ENCODE data around the gene YLPM1. TPM values are rescaled to one million over a fixed set of nuclear protein-coding genes. Genes with fewer than 3 reads are reported as not detected.

Gene YLPM1
- total and polyA plus RNA-seq, 2 donors (not counting 3 experiments of a cell fraction or from before 2014, with no cell fraction given), result 14.9 to 85.7 TPM

GRCh38 chr14:74848768-74849167 is 85.7 kb downstream of the YLPM1 start:
- Histone ChIP-seq H3K4me2 (ENCODE audit: insufficient read depth, low read length) (no peak overlapping the region), H2AFZ (ENCODE audit: low read depth, low read length) (no peak overlapping the region), H3K9me3 (replicated peaks; ENCODE audit: control insufficient read depth, insufficient read depth, low read length) (no peaks in the 10 kb centered on the region), H3K27ac (ENCODE audit: insufficient read depth, low read depth, low read length) (no peak overlapping the region), H3K4me3 (replicated peaks in 1 of 3; ENCODE audit: insufficient read depth in 1 of 3, low read depth in 1 of 3, low read length in 3 of 3) (no peak overlapping the region), H3K4me1 (ENCODE audit: control insufficient read depth, extremely low read depth, insufficient read depth, low read length) (no peaks in the 10 kb centered on the region), H3K9me1 (replicated peaks; ENCODE audit: control insufficient read depth, extremely low read depth, insufficient read depth, low read length) (no peaks in the 10 kb centered on the region), H3K9ac (replicated peaks; ENCODE audit: extremely low read depth, insufficient read depth, low read length) (no peak overlapping the region), H3K79me2 (ENCODE audit: control insufficient read depth, insufficient read depth, low read length) (no peaks in the 10 kb centered on the region), H3K36me3 (ENCODE audit: control insufficient read depth in 2 of 2, extremely low read depth in 1 of 2, insufficient read depth in 2 of 2, low read length in 2 of 2) (no peaks in the 10 kb centered on the region), H3K27me3 (ENCODE audit: control insufficient read depth in 2 of 2, insufficient read depth in 2 of 2, low read length in 2 of 2) (no peaks in the 10 kb centered on the region), H4K20me1 (replicated peaks; ENCODE audit: control insufficient read depth, extremely low read depth, insufficient read depth, low read length) (no peaks in the 10 kb centered on the region)
- DNase-seq (ENCODE audit: low read depth, low spot score), result no peak
- no peak for TF ChIP-seq FOS (IDR thresholded peaks at IDR 0.05; ENCODE audit: borderline replicate concordance, insufficient read depth, low read length)
- TF ChIP-seq EZH2 (IDR thresholded peaks at IDR 0.05; ENCODE audit: borderline replicate concordance, low read depth, low read length, severe bottlenecking), result no peak
- no peak for TF ChIP-seq MAX (IDR thresholded peaks at IDR 0.05; ENCODE audit: insufficient read depth, insufficient read length)
- no peak for TF ChIP-seq POLR2AphosphoS5 (IDR thresholded peaks at IDR 0.05; ENCODE audit: insufficient read depth, low read depth, low read length)
- no peak for TF ChIP-seq MYC (IDR thresholded peaks at IDR 0.05; ENCODE audit: low read depth, low read length)
- no peak for TF ChIP-seq GATA2 (IDR thresholded peaks at IDR 0.05; ENCODE audit: insufficient read depth, insufficient read length, low read depth, low read length)
- TF ChIP-seq CTCF (IDR thresholded peaks at IDR 0.05; ENCODE audit: extremely low read depth in 1 of 2, insufficient read depth in 1 of 2, low read depth in 1 of 2, low read length in 2 of 2), result no peak
- TF ChIP-seq POLR2A (IDR thresholded peaks at IDR 0.05; ENCODE audit: low read depth, low read length), result no peak
- no peak for TF ChIP-seq JUN (IDR thresholded peaks at IDR 0.05; ENCODE audit: borderline replicate concordance, insufficient read depth, insufficient read length, low read depth)
- intact Hi-C loops (cut with micrococcal nuclease) (no loop called here), dilution Hi-C loops (cut with MboI; ENCODE audit: extremely low pct_ligation_motif_present, low sequenced_read_pairs) (no loop called here)
- ChIA-PET CTCF (interaction anchor here (0.7 to 8.2 kb wide), 4 partner anchors 8 to 57 kb away, joined by 3 to 62 read pairs (median 4); no protein-coding TSS in a partner anchor), POLR2A (no interaction called here)
- BruUV-seq (replicated peaks), result no TSS peak
- FAIRE-seq, result no peak
